Endothelial cell of umbilical vein (primary cell): ENCODE measurements around the gene NUP214.

Source experiments
- CTCF ChIP-seq, 2 donors: IDR thresholded peaks; 1 replicate in 1 of 2; 2 replicates in 1 of 2; pipeline ENCODE4 v1.5.1; 2011; ENCODE audit warnings: low read length in 2 of 2, mild to moderate bottlenecking in 2 of 2, moderate library complexity in 2 of 2, control low read depth in 1 of 2, inconsistent platforms in 1 of 2, low read depth in 1 of 2; ENCODE audit not compliant: insufficient read depth in 1 of 2; ENCODE audit errors: extremely low read depth in 1 of 2
- EZH2 ChIP-seq: IDR thresholded peaks from 2 replicates; pipeline ENCODE4 v1.6.1; 2012; ENCODE audit warnings: borderline replicate concordance, low read depth, mild to moderate bottlenecking, moderate library complexity, low read length, inconsistent platforms; ENCODE audit not compliant: severe bottlenecking
- JUN ChIP-seq: IDR thresholded peaks from 2 replicates; pipeline ENCODE4 v1.6.1; 2011; ENCODE audit warnings: borderline replicate concordance, low read depth; ENCODE audit not compliant: insufficient read length, insufficient read depth
- POLR2A ChIP-seq: IDR thresholded peaks from 2 replicates; pipeline ENCODE4 v1.6.1; 2012; ENCODE audit warnings: low read depth, mild to moderate bottlenecking, control low read depth, low read length
- POLR2AphosphoS5 ChIP-seq: IDR thresholded peaks from 2 replicates; pipeline ENCODE4 v1.6.1; 2012; ENCODE audit warnings: low read depth, mild to moderate bottlenecking, control low read depth, low read length, moderate library complexity; ENCODE audit not compliant: insufficient read depth

DNA sequence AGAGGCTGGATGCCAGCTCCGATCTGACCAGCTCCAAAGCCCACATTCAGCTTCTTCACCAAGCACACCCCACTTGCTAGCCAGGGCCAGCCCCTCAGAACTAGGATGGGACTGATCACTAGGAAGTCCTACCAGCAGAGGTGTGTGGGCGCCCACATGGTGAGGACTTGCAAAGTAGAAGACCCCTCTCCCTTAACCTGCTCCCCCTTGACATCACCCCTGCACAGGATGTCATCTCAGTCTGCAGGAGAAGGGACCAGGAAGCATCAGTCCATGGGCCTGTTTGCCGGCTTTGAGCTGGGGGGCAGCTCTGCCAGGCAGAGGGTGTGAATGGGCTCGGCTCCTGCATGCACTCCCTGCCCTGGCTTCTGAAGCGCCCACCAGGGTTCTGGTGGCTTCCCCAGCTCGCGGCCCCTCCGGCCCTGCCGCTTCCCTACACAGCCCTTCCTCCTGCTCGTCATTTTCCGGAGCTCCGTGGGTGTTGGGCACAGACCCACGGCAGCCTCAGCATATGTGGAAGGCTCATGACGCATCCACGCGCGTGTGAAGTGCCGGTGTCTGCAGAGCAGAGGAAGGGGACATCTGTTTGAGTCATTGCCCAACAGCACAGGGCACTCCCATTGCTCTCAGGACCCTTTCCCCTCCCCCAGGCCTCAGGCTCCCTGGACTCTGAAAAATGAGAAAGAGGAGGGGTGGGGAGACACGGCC lies 154.6 kb downstream of the NUP214 start:
- TF ChIP-seq EZH2 (no peak), CTCF (IDR thresholded peaks at IDR 0.05; ENCODE audit: extremely low read depth in 1 of 2, insufficient read depth in 1 of 2, low read depth in 1 of 2, low read length in 2 of 2) (no peak), POLR2A (no peak), POLR2AphosphoS5 (no peak), JUN (no peak)
